Skeletal muscle tissue (tissue), 4 donors: Measurements from ENCODE around the gene OR51V1. TPM values are rescaled to one million over a fixed set of nuclear protein-coding genes. Genes with fewer than 3 reads are reported as not detected.
"Not testable (repeated sequence)": the region's sequence is repeated elsewhere in the genome, so short reads cannot be mapped to it uniquely, and the experiment has no call there.

Experiments used
- H3K27ac ChIP-seq: one replicate; pipeline ENCODE4 v1.7.0; 2013; ENCODE audit warnings: mild to moderate bottlenecking, low read depth, low read length, inconsistent platforms
- H3K27me3 ChIP-seq, 3 donors: one replicate each; pipeline ENCODE4 v1.7.0; 2013; ENCODE audit warnings: low read length in 3 of 3; ENCODE audit not compliant: control insufficient read depth in 3 of 3, insufficient read depth in 3 of 3
- H3K36me3 ChIP-seq, 3 donors: one replicate each; pipeline ENCODE4 v1.7.0; 2013; ENCODE audit warnings: low read length in 3 of 3; ENCODE audit not compliant: control insufficient read depth in 3 of 3, insufficient read depth in 3 of 3
- H3K4me1 ChIP-seq, 3 donors: one replicate each; pipeline ENCODE4 v1.7.0; 2013; ENCODE audit warnings: low read length in 3 of 3, mild to moderate bottlenecking in 3 of 3; ENCODE audit not compliant: control insufficient read depth in 3 of 3, insufficient read depth in 3 of 3
- H3K4me3 ChIP-seq, 3 donors: one replicate each; pipeline ENCODE4 v1.7.0; 2013; ENCODE audit warnings: low read length in 3 of 3
- H3K9ac ChIP-seq, 3 donors: one replicate each; pipeline ENCODE4 v1.7.0; 2013; ENCODE audit warnings: low read length in 3 of 3, mild to moderate bottlenecking in 3 of 3, moderate library complexity in 2 of 3, low read depth in 1 of 3
- H3K9me3 ChIP-seq, 3 donors: one replicate each; pipeline ENCODE4 v1.7.0; 2013; ENCODE audit warnings: low read length in 3 of 3; ENCODE audit not compliant: control insufficient read depth in 3 of 3
- total RNA-seq: library from RNA; depleted of rRNA; stranded (reverse); fragments of >200 nt; gene quantifications from one replicate; pipeline ENCODE4 v1.2.3, GENCODE V29; 2014
- donor health status: Osteomylitis.

Gene OR51V1
- total RNA-seq, 1 donor from 2014 or later, result not detected

DNA sequence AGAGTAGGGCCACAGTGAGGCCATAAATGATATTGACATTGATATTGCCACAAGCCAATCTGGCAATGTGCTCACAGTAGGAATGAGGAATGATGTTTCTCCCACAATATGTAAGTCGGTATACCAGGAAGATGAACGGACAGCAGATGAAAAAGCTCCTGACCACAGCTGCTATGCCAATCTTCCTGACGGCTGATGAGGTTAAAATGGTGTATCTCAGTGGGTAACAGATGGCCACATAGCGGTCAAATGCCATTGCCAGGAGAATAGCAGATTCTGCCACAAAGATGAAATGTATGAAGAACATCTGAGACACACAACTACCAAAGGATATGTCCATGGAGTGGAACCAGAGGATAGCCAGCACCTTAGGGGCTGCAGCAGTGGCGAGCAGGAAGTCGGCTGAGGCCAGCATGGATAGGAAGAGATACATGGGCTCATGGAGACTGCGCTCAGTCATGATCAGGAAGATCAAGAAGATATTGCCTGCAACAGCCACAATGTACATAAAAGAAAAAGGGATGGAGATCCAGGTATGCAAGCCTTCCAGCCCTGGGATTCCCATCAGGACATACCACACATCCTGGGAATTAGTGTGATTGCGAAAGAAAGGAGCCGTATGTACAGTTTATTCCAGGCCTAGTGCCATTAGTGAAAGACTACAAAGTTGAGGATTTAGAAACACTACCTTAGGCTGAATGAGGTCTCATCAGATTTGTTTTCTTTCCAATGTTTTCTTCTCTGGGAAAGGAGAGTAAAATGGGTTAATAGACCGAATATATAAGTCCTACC is 22.2 kb downstream of the OR51V1 start:
- no peaks in the 10 kb centered on the region for H3K27me3 ChIP-seq
- no peaks in the 10 kb centered on the region for H3K4me1 ChIP-seq
- H3K9me3 ChIP-seq, result no peaks in the 10 kb centered on the region
- no peak overlapping the region for H3K4me3 ChIP-seq
- H3K27ac ChIP-seq, result no peak overlapping the region
- no peaks in the 10 kb centered on the region for H3K36me3 ChIP-seq
- no peak overlapping the region for H3K9ac ChIP-seq

GRCh38 chr11:5174934-5175333 is 25.5 kb downstream of the OR51V1 start:
- Histone ChIP-seq H3K27me3 (no peaks in the 10 kb centered on the region), H3K4me1 (no peaks in the 10 kb centered on the region), H3K9me3 (no peaks in the 10 kb centered on the region), H3K9ac (no peak overlapping the region), H3K36me3 (no peaks in the 10 kb centered on the region), H3K27ac (no peak overlapping the region), H3K4me3 (no peak overlapping the region)

DNA sequence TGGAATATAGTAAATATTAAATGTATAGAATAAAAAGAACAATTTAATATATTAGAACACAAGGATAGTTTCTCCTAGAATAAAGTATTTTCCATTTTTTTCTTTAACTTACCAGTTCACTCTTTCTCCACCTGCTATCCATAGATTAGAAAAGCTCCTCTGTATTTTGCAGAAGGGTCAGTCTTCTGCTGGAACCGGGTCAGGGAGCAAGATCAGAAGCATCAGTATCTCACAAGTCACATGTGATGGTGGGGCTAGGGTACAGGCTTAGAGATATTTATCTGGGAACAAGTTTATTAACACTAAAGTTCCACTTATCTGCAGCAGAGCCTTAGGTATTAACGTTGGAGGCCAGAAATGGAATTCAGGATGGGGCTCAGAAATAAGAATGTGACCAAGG is 28.6 kb downstream of the OR51V1 start:
- no peaks in the 10 kb centered on the region for H3K4me1 ChIP-seq
- no peaks in the 10 kb centered on the region for H3K27me3 ChIP-seq
- no peak overlapping the region for H3K4me3 ChIP-seq
- no peak overlapping the region for H3K9ac ChIP-seq
- H3K27ac ChIP-seq, result no peak overlapping the region
- H3K36me3 ChIP-seq, result no peaks in the 10 kb centered on the region
- H3K9me3 ChIP-seq, result no peaks in the 10 kb centered on the region

- not testable (repeated sequence) for H3K9ac ChIP-seq, H3K36me3 ChIP-seq, H3K27ac ChIP-seq, H3K4me3 ChIP-seq, H3K4me1 ChIP-seq, H3K9me3 ChIP-seq, H3K27me3 ChIP-seq
Measured at GRCh38 chr11:5165898-5166297, 34.6 kb downstream of the OR51V1 start.

- H3K27ac ChIP-seq, H3K27me3 ChIP-seq, H3K36me3 ChIP-seq, H3K4me1 ChIP-seq, H3K9ac ChIP-seq, H3K4me3 ChIP-seq, H3K9me3 ChIP-seq: not testable (repeated sequence)
Measured at GRCh38 chr11:5164807-5165206, 35.7 kb downstream of the OR51V1 start.

GRCh38 chr11:5161045-5161444 is 39.4 kb downstream of the OR51V1 start:
- not testable (repeated sequence) for H3K9me3 ChIP-seq, H3K4me1 ChIP-seq

DNA sequence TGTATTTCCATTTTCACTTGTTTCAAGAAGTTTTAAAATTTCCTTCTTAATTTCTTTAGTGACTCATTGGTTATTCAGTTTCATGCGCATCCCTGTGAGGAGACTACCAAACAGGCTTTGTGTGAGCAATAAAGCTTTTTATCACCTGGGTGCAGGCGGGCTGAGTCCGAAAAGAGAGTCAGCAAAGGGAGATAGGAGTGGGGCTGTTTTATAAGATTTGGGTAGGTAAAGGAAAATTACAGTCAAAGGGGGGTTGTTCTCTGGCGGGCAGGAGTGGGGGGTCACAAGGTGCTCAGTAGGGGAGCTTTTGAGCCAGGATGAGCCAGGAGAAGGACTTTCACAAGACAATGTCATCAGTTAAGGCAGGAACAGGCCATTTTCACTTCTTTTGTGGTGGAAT is 40.3 kb downstream of the OR51V1 start:
- not testable (repeated sequence) for H3K4me1 ChIP-seq, H3K4me3 ChIP-seq, H3K27me3 ChIP-seq, H3K9me3 ChIP-seq, H3K36me3 ChIP-seq, H3K27ac ChIP-seq, H3K9ac ChIP-seq

More at GRCh38 chr11:5161045-5161444, 39.4 kb downstream of the OR51V1 start:
- not testable (repeated sequence) for H3K36me3 ChIP-seq, H3K27ac ChIP-seq, H3K27me3 ChIP-seq, H3K9ac ChIP-seq, H3K4me3 ChIP-seq

- no peak overlapping the region for H3K27ac ChIP-seq
- H3K27me3 ChIP-seq, result no peaks in the 10 kb centered on the region
- H3K36me3 ChIP-seq, result no peaks in the 10 kb centered on the region
- no peaks in the 10 kb centered on the region for H3K9me3 ChIP-seq
- H3K4me1 ChIP-seq, result no peaks in the 10 kb centered on the region
- no peak overlapping the region for H3K4me3 ChIP-seq
- no peak overlapping the region for H3K9ac ChIP-seq
Measured at GRCh38 chr11:5159806-5160205, 40.7 kb downstream of the OR51V1 start.

DNA sequence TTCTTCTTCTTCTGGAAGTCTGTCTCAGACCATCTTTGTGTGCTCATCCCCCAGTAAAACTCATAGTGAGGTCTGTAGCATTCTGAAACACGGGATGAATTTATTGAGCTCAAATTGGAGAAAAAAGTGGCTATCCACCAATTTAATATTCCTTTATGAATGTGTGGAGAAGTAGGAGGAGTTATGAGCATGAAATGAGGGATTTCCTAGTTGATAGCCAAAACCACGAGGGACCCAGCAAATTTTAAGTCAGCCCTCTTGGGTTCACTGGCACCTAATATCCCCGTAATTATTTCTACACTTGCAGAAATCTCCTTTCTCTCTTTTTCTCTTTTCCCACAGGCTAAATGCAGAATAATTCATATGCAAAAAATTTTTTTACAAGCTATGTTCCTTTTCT is 45.8 kb downstream of the OR51V1 start, which contains the start of gene OR52A1:
TSS of gene OR52A1 (minus strand) at position 101 of the 400 bp plus-strand sequence. CDS start 2,388 bp downstream, outside the sequence.
- no peaks in the 10 kb centered on the region for H3K27me3 ChIP-seq
- H3K4me1 ChIP-seq, result no peaks in the 10 kb centered on the region
- no peak within 1 kb of the TSS for H3K27ac ChIP-seq
- no peak within 1 kb of the TSS for H3K4me3 ChIP-seq
- no peaks in the 10 kb centered on the region for H3K36me3 ChIP-seq
- no peaks in the 10 kb centered on the region for H3K9me3 ChIP-seq
- H3K9ac ChIP-seq, result no peak within 1 kb of the TSS

GRCh38 chr11:5153574-5154431 is 46.7 kb downstream of the OR51V1 start:
- Histone ChIP-seq H3K27ac (no peak overlapping the region), H3K9me3 (no peaks in the 10 kb centered on the region), H3K4me3 (no peak overlapping the region), H3K9ac (no peak overlapping the region), H3K27me3 (no peaks in the 10 kb centered on the region), H3K4me1 (no peaks in the 10 kb centered on the region), H3K36me3 (no peaks in the 10 kb centered on the region)
